Omental fat pad (tissue), 4 donors: ENCODE measurements around the gene MBP. TPM values are rescaled to one million over a fixed set of nuclear protein-coding genes. Genes with fewer than 3 reads are reported as not detected.
A peak's percentile ranks its signal among the peaks of the same experiment; 100 is the strongest.

Experiments used
- ATAC-seq: fragments of 150-250 bp; one replicate; pipeline ENCODE4 v1.9.1; 2016; ENCODE audit warnings: mild to moderate bottlenecking, moderate library complexity; ENCODE audit not compliant: low FRiP score
- DNase-seq: peaks from one replicate; pipeline ENCODE4 v3.0.0-alpha.2; 2019; ENCODE audit warnings: low spot score
- total RNA-seq, 4 donors: library from RNA; depleted of rRNA; stranded (reverse); fragments of >200 nt; gene quantifications; one replicate each; pipeline ENCODE4 v1.1.0, GENCODE V29; 2016
- TF ChIP-seq, protein P1 (sequence below), 3 donors: fragments of 450-650 bp; IDR thresholded peaks; one replicate each; pipeline ENCODE4 v1.5.1; 2016 to 2017; ENCODE audit warnings: antibody characterized with exemption in 3 of 3, mild to moderate bottlenecking in 3 of 3, moderate library complexity in 2 of 3

MBP gene
- total RNA-seq, 4 donors from 2014 or later, result 27.4 to 50.9 (median 36.0) TPM

DNA sequence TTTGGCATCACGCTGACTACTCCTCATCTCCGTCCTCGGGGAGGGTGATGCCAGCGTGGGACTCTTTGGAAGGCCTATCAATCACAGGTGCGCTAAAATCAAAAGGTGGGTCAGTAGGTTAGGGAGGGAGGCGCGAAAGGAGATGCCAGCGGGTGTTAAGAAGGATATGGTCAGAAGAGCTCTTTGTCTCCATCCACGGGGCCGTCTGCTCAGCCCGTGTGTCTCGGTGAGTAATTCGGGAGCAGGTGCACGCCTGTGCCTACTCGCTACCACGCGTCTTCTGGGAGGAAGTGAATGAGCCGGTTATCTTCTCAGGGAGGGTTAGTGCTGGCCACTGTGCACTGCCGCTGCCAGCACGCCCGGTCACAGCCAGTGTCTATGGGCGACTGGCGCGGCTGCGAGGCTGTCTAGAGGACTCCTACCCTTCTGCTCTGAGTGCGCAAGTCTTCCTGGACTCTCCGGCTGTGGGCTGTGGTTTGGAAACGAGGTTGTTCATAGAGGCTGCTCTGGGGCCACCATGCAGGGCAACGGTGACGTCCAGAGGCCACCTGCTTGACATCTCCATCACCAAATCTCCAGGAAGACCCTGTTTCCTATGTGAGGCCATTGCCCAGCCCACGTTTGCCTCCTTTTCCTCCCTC, 153.4 kb downstream of the MBP start:
- no peak for DNase-seq
- TF ChIP-seq, protein P1, sequence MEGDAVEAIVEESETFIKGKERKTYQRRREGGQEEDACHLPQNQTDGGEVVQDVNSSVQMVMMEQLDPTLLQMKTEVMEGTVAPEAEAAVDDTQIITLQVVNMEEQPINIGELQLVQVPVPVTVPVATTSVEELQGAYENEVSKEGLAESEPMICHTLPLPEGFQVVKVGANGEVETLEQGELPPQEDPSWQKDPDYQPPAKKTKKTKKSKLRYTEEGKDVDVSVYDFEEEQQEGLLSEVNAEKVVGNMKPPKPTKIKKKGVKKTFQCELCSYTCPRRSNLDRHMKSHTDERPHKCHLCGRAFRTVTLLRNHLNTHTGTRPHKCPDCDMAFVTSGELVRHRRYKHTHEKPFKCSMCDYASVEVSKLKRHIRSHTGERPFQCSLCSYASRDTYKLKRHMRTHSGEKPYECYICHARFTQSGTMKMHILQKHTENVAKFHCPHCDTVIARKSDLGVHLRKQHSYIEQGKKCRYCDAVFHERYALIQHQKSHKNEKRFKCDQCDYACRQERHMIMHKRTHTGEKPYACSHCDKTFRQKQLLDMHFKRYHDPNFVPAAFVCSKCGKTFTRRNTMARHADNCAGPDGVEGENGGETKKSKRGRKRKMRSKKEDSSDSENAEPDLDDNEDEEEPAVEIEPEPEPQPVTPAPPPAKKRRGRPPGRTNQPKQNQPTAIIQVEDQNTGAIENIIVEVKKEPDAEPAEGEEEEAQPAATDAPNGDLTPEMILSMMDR (IDR thresholded peaks at IDR 0.05), result no peak
- ATAC-seq, result no peak

DNA sequence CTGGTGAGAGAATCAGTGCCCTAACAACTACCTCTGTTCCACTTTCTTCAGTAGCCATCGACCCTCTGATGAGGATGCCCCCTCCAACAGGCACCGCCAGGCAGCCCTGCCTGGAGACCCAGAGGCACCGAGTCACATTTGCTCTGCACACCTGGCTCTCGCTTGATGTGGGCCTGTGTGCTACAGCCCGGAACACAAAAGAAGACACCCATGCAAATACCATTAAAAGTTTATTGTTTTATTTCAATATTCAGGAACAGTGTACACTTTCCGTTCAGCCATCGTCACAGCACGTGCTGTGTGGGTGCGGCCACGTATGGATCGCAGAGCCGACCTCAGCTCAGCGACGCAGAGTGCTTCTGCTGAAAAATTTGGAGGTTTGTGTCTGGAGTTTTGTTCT, 154.0 kb downstream of the MBP start:
- no peak for DNase-seq
- TF ChIP-seq, protein P1 (IDR thresholded peaks at IDR 0.05), result no peak
- ATAC-seq, result no peak

DNA sequence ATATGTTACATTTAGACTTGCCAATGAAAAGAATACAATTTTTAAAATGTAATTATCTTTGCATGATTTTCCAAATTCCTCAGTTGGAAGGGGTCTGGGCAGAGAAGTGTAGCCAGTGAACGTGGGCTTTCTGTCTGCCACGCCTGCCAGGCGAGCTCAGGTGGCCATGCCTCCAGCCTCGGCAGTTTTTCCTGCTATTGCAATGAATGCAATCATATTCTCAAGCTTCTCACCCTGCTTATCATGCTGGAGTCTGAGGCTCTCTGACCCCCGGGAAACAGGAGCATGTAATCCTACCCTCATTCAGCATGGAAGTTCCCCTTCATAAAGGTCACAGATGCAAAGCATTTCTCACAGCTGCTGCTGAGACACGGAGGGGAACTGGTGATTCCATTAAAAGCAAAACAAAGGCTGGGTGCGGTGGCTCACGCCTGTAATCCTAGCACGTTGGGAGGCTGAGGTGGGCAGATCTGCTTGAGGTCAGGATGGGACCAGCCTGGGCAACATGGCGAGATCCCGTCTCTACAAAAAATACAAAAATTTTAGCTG, 154.8 kb downstream of the MBP start:
- no peak for DNase-seq
- TF ChIP-seq, protein P1 (IDR thresholded peaks at IDR 0.05), result no peak
- no peak for ATAC-seq

DNA sequence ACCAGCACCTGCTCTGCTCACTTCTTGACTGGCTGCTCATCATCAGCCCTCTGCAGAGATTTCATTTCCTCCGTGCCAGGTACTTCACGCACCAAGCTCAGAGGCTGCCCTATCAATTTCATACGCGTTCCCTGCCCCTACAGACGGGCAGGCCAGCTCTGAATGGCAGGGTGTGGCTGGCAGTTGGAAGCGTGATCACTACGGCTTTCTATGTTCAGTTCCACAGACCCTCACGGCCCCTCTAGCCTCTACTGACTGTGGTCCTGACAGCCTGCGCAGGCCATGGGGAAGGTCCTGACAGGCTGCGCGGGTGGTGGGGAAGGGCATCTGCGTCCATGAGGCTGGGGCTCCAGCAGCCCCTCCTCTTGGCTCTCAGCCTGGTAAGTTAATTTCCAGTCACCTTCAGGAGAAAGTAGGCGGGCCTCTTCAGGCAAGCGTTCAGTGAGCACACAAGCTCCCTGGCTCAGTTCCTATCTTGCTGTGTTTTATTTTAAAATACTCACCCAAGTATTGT, 155.4 kb downstream of the MBP start:
- DNase-seq, result no peak
- TF ChIP-seq, protein P1 (IDR thresholded peaks at IDR 0.05), result no peak
- ATAC-seq, result peak; percentile 61

DNA sequence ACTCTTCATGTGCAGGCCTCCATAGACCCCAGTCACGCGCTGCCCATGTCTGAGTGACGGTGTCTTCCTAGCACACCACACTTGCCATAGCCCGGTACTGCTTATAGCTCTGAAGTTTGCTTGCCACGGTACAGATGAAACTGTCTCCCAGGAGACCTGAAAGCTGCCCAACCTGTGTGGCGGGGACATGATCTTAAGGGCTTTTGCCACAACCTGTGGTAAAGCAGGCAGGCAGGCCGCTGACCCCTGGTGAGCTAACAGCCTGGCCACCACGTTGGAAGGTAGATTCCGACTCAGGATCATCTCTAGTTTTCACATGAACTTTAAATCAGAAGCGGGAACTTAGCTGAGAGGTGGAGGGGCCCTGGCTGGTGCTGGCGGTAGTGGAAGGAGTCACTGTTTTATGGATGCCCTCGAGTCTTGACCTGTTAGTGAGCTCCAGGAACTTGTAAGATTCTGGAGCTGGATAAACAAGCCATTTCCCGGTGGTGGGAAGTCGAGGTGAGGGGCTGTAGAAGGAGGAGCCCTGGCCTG, 156.9 kb downstream of the MBP start:
- ATAC-seq (no peak), DNase-seq (no peak)
- TF ChIP-seq, protein P1 (IDR thresholded peaks at IDR 0.05), result no peak

DNA sequence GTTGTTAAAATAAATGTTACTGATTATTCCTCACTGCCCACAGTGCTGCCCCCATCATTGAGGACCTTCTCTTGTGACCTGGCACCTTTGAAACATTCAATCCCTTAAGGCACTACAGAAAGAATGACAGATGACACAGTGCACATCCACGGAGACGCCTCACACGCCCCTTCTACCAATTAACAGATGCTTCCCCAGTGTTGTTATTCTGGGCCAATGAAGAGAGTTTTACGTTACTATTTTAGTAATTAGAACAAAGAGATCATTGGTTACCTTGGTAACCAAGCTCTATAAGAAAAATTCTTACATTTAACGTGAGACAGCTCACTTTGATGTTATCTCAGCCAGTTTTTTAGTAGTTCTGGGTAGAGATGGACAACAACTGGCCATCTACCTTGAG, 158.2 kb downstream of the MBP start:
- TF ChIP-seq, protein P1 (IDR thresholded peaks at IDR 0.05), result no peak
- no peak for ATAC-seq
- DNase-seq, result no peak
